ENCODE results near the gene QKI. TPM values are rescaled to one million over a fixed set of nuclear protein-coding genes. Genes with fewer than 3 reads are reported as not detected.

Gene QKI
- total RNA-seq, 1 donor from 2014 or later, result 204 TPM

DNA sequence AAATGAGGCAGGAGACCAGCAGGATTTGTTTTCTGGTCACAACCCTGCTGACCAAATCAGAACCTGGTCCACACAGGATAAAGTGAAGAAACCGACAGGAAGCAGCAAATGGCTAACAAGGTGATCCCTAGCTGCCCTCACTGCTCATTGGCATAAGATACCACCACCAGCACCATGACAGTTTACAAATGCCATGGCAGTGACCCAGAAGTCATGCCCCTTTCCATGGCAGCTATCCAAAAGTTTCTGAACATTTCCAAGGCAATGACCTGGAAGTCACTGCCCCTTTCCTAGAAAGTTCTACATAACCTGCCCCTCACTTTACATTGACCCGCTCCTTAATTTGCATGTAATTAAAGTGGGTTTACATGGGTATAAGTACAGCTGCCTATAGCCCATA lies 185.2 kb downstream of the QKI start:
- FAIRE-seq (no peak), DNase-seq (ENCODE audit: low read depth) (no peak)
- Histone ChIP-seq H3K9ac (ENCODE audit: low read length) (no peak overlapping the region), H3K4me2 (ENCODE audit: low read length) (no peak overlapping the region), H3K27me3 (ENCODE audit: insufficient read depth, low read length) (no peaks in the 10 kb centered on the region), H3K9me3 (ENCODE audit: insufficient read depth, low read depth, low read length) (no peaks in the 10 kb centered on the region), H3K27ac (ENCODE audit: low read depth, low read length) (no peak overlapping the region), H3K4me1 (ENCODE audit: insufficient read depth, low read length) (no peaks in the 10 kb centered on the region), H3K4me3 (ENCODE audit: insufficient read depth, low read depth, low read length) (no peak overlapping the region), H3K36me3 (ENCODE audit: insufficient read depth, low read length) (no peaks in the 10 kb centered on the region), H2AFZ (ENCODE audit: low read depth, low read length) (no peak overlapping the region), H3K79me2 (ENCODE audit: insufficient read depth, low read length) (no peaks in the 10 kb centered on the region), H4K20me1 (ENCODE audit: insufficient read depth, low read length) (no peaks in the 10 kb centered on the region)
- Mint-ChIP-seq H3K4me3 (ENCODE audit: unreplicated experiment) (no peak overlapping the region), H3K36me3 (ENCODE audit: low read depth, unreplicated experiment) (no peaks in the 10 kb centered on the region), H3K27ac (ENCODE audit: unreplicated experiment) (no peak overlapping the region), H3K9me3 (ENCODE audit: unreplicated experiment) (peaks cover 2% of the 10 kb centered on the region), H3K27me3 (ENCODE audit: low read depth, unreplicated experiment) (no peaks in the 10 kb centered on the region), H3K4me1 (ENCODE audit: low read depth, unreplicated experiment) (no peaks in the 10 kb centered on the region)
- TF ChIP-seq, protein P1, sequence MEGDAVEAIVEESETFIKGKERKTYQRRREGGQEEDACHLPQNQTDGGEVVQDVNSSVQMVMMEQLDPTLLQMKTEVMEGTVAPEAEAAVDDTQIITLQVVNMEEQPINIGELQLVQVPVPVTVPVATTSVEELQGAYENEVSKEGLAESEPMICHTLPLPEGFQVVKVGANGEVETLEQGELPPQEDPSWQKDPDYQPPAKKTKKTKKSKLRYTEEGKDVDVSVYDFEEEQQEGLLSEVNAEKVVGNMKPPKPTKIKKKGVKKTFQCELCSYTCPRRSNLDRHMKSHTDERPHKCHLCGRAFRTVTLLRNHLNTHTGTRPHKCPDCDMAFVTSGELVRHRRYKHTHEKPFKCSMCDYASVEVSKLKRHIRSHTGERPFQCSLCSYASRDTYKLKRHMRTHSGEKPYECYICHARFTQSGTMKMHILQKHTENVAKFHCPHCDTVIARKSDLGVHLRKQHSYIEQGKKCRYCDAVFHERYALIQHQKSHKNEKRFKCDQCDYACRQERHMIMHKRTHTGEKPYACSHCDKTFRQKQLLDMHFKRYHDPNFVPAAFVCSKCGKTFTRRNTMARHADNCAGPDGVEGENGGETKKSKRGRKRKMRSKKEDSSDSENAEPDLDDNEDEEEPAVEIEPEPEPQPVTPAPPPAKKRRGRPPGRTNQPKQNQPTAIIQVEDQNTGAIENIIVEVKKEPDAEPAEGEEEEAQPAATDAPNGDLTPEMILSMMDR (IDR thresholded peaks at IDR 0.05; ENCODE audit: insufficient read depth, low read depth, low read length), result no peak
- TF ChIP-seq EZH2 (IDR thresholded peaks at IDR 0.05; ENCODE audit: insufficient read depth, low read length), result no peak

DNA sequence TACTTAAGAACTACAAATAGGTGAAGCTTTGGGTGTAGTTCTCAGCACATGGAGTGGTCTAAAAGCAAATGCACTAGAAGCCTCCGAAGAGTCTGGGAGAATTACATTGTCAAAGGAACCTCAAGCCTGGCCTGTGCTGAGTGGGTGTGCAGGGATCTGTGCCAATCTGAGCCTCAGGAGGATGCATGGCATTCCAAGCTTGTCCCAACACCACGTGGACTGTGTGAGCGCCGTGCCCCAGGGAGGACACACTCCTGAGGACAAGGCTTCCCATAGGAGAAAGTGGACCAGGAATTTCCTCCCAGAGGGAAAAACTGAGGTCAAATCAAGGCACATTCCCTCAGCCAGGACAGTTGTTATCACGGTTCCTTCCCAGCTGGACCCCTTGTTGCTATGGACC lies 185.8 kb downstream of the QKI start:
- Mint-ChIP-seq H3K9me3 (ENCODE audit: unreplicated experiment) (peaks cover 2% of the 10 kb centered on the region), H3K36me3 (ENCODE audit: low read depth, unreplicated experiment) (no peaks in the 10 kb centered on the region)
- no peak overlapping the region for H3K9ac ChIP-seq (ENCODE audit: low read length)

DNA sequence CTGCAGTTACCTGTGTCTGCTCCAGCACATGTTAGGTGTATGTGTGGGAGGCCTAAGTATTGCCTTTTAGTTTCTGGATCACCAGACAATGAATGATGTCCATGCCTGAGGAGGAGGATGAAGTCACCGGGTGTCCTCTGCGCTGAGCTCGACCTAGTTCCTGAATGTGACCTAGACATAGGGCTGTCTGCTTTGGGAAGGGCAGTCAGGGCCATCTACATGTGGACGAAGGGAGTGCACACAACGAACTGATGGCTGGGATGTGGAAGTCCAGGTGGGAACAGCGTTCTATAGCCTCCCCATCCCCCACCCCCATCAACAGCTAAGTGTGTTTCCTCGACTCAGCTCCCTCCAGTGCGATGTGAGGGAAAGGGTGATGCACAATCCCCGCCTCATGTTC lies 186.3 kb downstream of the QKI start:
- Mint-ChIP-seq H3K4me3 (ENCODE audit: unreplicated experiment) (no peak overlapping the region), H3K9me3 (ENCODE audit: unreplicated experiment) (peaks cover 2% of the 10 kb centered on the region), H3K4me1 (ENCODE audit: low read depth, unreplicated experiment) (no peaks in the 10 kb centered on the region), H3K27me3 (ENCODE audit: low read depth, unreplicated experiment) (no peaks in the 10 kb centered on the region), H3K27ac (ENCODE audit: unreplicated experiment) (no peak overlapping the region), H3K36me3 (ENCODE audit: low read depth, unreplicated experiment) (no peaks in the 10 kb centered on the region)
- Histone ChIP-seq H3K9me3 (ENCODE audit: insufficient read depth, low read depth, low read length) (no peaks in the 10 kb centered on the region), H3K36me3 (ENCODE audit: insufficient read depth, low read length) (no peaks in the 10 kb centered on the region), H3K27me3 (ENCODE audit: insufficient read depth, low read length) (no peaks in the 10 kb centered on the region), H3K9ac (ENCODE audit: low read length) (no peak overlapping the region), H3K79me2 (ENCODE audit: insufficient read depth, low read length) (no peaks in the 10 kb centered on the region), H3K4me2 (ENCODE audit: low read length) (no peak overlapping the region), H3K27ac (ENCODE audit: low read depth, low read length) (no peak overlapping the region), H3K4me3 (ENCODE audit: insufficient read depth, low read depth, low read length) (no peak overlapping the region), H3K4me1 (ENCODE audit: insufficient read depth, low read length) (no peaks in the 10 kb centered on the region), H2AFZ (ENCODE audit: low read depth, low read length) (no peak overlapping the region), H4K20me1 (ENCODE audit: insufficient read depth, low read length) (no peaks in the 10 kb centered on the region)
- FAIRE-seq (no peak), DNase-seq (ENCODE audit: low read depth) (no peak)
- no peak for TF ChIP-seq EZH2 (IDR thresholded peaks at IDR 0.05; ENCODE audit: insufficient read depth, low read length)
- TF ChIP-seq, protein P1 (IDR thresholded peaks at IDR 0.05; ENCODE audit: insufficient read depth, low read depth, low read length), result no peak

More for the DNA sequence above, 185.8 kb downstream of the QKI start:
- no peak overlapping the region for H2AFZ ChIP-seq (ENCODE audit: low read depth, low read length)
- DNase-seq (ENCODE audit: low read depth), result peak; percentile 31
- no peak for FAIRE-seq
- Mint-ChIP-seq H3K27ac (ENCODE audit: unreplicated experiment) (no peak overlapping the region), H3K4me1 (ENCODE audit: low read depth, unreplicated experiment) (no peaks in the 10 kb centered on the region), H3K4me3 (ENCODE audit: unreplicated experiment) (no peak overlapping the region), H3K27me3 (ENCODE audit: low read depth, unreplicated experiment) (no peaks in the 10 kb centered on the region)
- no peaks in the 10 kb centered on the region for H3K27me3 ChIP-seq (ENCODE audit: insufficient read depth, low read length)
- H3K79me2 ChIP-seq (ENCODE audit: insufficient read depth, low read length), result no peaks in the 10 kb centered on the region
- no peaks in the 10 kb centered on the region for H3K36me3 ChIP-seq (ENCODE audit: insufficient read depth, low read length)
- no peak overlapping the region for H3K4me2 ChIP-seq (ENCODE audit: low read length)
- no peaks in the 10 kb centered on the region for H3K4me1 ChIP-seq (ENCODE audit: insufficient read depth, low read length)
- H3K27ac ChIP-seq (ENCODE audit: low read depth, low read length), result no peak overlapping the region
- TF ChIP-seq EZH2 (IDR thresholded peaks at IDR 0.05; ENCODE audit: insufficient read depth, low read length), result no peak
- TF ChIP-seq, protein P1 (IDR thresholded peaks at IDR 0.05; ENCODE audit: insufficient read depth, low read depth, low read length), result no peak
- no peak overlapping the region for H3K4me3 ChIP-seq (ENCODE audit: insufficient read depth, low read depth, low read length)
- no peaks in the 10 kb centered on the region for H3K9me3 ChIP-seq (ENCODE audit: insufficient read depth, low read depth, low read length)
- no peaks in the 10 kb centered on the region for H4K20me1 ChIP-seq (ENCODE audit: insufficient read depth, low read length)
